Tibial artery (tissue), 4 donors: ENCODE results near the gene UMODL1.

ENCODE experiments used
- DNase-seq, 2 donors: peaks; one replicate each; pipeline ENCODE4 v3.0.0-alpha.2; 2019
- H3K27ac ChIP-seq, 2 donors: fragments of 200-600 bp; sonication (generic) in 1 of 2; 1 replicate in 1 of 2; 2 replicates in 1 of 2; pipeline ENCODE4 v1.5.1; 2018 to 2019; ENCODE audit warnings: mild to moderate bottlenecking in 1 of 2
- H3K27me3 ChIP-seq, 2 donors: fragments of 200-600 bp; sonication (generic) in 1 of 2; one replicate each; pipeline versions ENCODE4 v1.5.1 to v1.6.0; 2016 to 2019
- H3K36me3 ChIP-seq, 3 donors: fragments of 200-600 bp; sonication (generic) in 2 of 3; one replicate each; pipeline ENCODE4 v1.5.1; 2016 to 2019; ENCODE audit warnings: mild to moderate bottlenecking in 2 of 3
- H3K4me1 ChIP-seq, 4 donors: fragments of 200-600 bp; sonication (generic) in 2 of 4; 1 replicate in 3 of 4; 2 replicates in 1 of 4; pipeline ENCODE4 v1.5.1; 2016 to 2019
- H3K4me3 ChIP-seq, 2 donors: fragments of 200-600 bp; sonication (generic) in 1 of 2; 1 replicate in 1 of 2; 2 replicates in 1 of 2; pipeline ENCODE4 v1.5.1; 2018 to 2019; ENCODE audit warnings: mild to moderate bottlenecking in 2 of 2
- H3K9me3 ChIP-seq, 3 donors: fragments of 200-600 bp; sonication (generic) in 1 of 3; one replicate each; pipeline ENCODE4 v1.5.1; 2016 to 2019
- intact Hi-C: fragments of 100-400 bp; cut with DNase I; formaldehyde crosslinking; loops from one replicate; pipeline ENCODE4 v1.15.0; 2023; ENCODE audit warnings: low total_unique reads
- TF ChIP-seq, protein P1 (sequence below), 2 experiments: fragments of 200-600 bp in 1 of 2; fragments of 450-650 bp in 1 of 2; IDR thresholded peaks; one replicate each; pipeline ENCODE4 v1.5.1; 2017 to 2019; ENCODE audit warnings: antibody characterized with exemption in 2 of 2, mild to moderate bottlenecking in 1 of 2, moderate library complexity in 1 of 2

UMODL1 gene

DNA sequence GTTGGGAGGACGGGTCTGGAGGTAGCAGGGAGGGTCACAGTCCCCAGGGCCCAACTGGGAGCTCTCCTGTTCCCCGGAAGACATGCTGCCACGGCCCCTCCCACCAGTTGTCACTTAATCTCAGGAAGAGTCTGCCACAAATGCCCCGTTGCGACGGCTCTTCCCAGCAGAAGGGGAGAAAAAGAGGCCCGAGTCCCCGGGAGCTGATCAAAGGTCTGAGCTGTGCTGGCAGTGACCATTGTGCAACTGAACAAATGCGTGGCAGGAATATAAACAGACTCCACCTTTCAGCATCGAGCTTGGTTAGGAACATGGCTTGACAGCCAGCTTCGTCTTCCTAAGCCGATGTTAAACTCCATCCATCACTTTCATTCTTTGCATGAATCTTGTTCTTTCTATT, 33.2 kb upstream of the UMODL1 start:
- intact Hi-C loops: no loop called here
- Histone ChIP-seq H3K9me3 (peaks cover 0 to 5% (median 0%) of the 10 kb centered on the region in 3 donors), H3K27ac (no peak overlapping the region), H3K27me3 (no peaks in the 10 kb centered on the region), H3K36me3 (no peaks in the 10 kb centered on the region), H3K4me1 (peaks cover 0 to 19% (median 9%) of the 10 kb centered on the region in 4 donors), H3K4me3 (no peak overlapping the region)
- DNase-seq: no peak
- TF ChIP-seq, protein P1, sequence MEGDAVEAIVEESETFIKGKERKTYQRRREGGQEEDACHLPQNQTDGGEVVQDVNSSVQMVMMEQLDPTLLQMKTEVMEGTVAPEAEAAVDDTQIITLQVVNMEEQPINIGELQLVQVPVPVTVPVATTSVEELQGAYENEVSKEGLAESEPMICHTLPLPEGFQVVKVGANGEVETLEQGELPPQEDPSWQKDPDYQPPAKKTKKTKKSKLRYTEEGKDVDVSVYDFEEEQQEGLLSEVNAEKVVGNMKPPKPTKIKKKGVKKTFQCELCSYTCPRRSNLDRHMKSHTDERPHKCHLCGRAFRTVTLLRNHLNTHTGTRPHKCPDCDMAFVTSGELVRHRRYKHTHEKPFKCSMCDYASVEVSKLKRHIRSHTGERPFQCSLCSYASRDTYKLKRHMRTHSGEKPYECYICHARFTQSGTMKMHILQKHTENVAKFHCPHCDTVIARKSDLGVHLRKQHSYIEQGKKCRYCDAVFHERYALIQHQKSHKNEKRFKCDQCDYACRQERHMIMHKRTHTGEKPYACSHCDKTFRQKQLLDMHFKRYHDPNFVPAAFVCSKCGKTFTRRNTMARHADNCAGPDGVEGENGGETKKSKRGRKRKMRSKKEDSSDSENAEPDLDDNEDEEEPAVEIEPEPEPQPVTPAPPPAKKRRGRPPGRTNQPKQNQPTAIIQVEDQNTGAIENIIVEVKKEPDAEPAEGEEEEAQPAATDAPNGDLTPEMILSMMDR (IDR thresholded peaks at IDR 0.05): no peak

DNA sequence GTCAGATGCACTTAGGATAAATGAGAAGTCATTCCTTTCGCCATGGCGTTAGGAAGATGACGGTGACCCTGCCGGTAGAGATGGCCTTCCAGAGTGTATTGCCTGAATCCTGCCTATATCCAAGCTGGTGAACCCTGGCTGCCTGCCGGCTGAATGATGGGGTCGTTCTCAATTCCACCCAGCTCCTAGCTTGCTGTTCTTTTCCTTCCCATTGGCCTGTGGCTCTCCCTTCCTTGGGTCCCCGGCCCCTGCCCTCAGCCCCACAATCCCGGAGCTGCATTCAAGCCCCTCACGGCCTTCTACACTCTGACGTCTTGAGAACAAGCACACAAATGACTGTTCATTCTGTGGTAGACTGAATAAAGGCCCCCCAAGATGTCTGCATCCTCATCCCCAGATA, 32.7 kb upstream of the UMODL1 start:
- intact Hi-C loops: no loop called here
- H3K27me3 ChIP-seq: no peaks in the 10 kb centered on the region
- H3K36me3 ChIP-seq: no peaks in the 10 kb centered on the region
- peaks cover 0 to 5% (median 0%) of the 10 kb centered on the region in 3 donors for H3K9me3 ChIP-seq
- no peak overlapping the region for H3K4me3 ChIP-seq
- no peak overlapping the region for H3K27ac ChIP-seq
- H3K4me1 ChIP-seq: peaks cover 0 to 19% (median 9%) of the 10 kb centered on the region in 4 donors
- DNase-seq: no peak
- TF ChIP-seq, protein P1 (IDR thresholded peaks at IDR 0.05): no peak

DNA sequence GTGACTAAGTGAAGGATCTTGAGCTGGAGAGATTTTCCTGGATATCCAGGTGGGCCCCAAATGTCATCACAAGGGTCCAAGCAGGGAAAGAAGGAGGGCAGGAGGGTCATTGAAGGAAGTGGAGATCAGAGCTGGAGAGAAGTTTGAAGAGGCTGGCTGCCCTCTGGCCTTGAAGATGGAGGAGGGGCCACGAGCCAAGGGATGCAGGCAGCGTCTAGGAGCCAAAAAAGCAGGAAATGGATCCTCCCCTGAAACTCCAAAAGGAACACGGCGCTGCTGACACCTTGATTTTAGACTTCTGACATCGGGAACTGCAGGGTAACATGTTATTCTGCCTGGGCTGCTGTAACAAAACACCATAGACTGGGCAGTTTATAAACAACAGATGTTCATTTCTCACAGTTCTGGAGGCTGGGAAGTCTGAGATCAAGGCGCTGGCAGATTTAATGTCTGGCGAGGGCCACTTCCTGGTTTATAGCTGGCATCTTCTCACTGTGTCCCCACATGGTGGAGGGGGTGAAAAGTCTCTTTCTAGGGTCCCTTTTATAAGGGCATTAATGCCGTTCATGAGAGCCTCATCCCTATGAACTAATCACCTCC, 32.2 kb upstream of the UMODL1 start:
- Histone ChIP-seq H3K4me1 (peaks cover 0 to 19% (median 9%) of the 10 kb centered on the region in 4 donors), H3K36me3 (no peaks in the 10 kb centered on the region), H3K9me3 (peaks cover 0 to 5% (median 0%) of the 10 kb centered on the region in 3 donors), H3K27me3 (no peaks in the 10 kb centered on the region), H3K27ac (peak overlapping the region in 1 of 2 donors; percentile 28), H3K4me3 (no peak overlapping the region)
- no peak for DNase-seq
- TF ChIP-seq, protein P1 (IDR thresholded peaks at IDR 0.05): no peak
- intact Hi-C loops: no loop called here

DNA sequence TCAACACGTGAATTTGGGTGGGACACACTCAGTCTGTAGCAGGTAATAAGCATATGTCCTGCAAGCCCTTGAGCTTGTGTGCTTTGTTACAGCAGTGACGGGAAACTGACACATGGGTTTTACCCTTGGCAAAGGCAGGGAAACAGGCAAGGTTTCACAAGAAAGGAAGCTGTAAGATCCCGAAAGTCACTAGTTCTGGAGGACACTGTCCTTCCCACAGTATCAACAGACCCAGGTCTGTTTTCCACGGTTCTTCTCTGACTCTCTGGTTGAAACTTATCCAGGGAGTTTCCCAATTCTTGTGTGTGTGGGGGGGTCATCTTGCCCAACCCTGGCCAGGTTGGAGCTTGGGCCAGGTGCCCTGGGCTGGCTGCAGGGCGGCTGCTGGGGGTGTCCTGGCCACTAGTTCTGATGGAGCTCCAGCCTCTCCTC, 31.6 kb upstream of the UMODL1 start:
- peak overlapping the region; percentile 28 to 58 for H3K27ac ChIP-seq
- DNase-seq: peak in 1 of 2 donors; percentile 56
- H3K9me3 ChIP-seq: peaks cover 0 to 5% (median 0%) of the 10 kb centered on the region in 3 donors
- no peak overlapping the region for H3K4me3 ChIP-seq
- peaks cover 0 to 19% (median 9%) of the 10 kb centered on the region in 4 donors for H3K4me1 ChIP-seq
- H3K36me3 ChIP-seq: no peaks in the 10 kb centered on the region
- H3K27me3 ChIP-seq: no peaks in the 10 kb centered on the region
- TF ChIP-seq, protein P1 (IDR thresholded peaks at IDR 0.05): no peak
- intact Hi-C loops: no loop called here

DNA sequence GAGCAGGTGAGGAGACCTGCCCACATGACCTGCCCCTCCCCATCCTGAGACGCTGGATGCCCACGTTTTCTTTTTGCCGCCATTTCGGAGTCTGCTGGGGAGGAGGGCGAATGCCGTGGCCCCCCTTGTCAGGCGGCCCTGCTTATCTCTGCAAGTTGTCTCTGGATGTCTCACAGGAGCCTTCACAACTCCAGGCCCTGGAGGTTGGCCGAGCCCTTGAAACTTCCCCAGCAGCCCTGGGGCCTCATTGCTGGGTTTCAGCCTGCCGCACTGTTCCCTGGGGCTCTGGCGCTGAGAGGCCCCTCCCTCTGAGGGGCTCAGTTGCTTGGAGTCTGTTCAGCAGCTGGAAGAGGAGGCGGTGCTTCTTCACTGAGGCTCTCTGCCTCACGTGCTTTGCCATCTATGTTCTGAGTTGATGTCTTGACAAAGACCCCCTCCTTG, 31.2 kb upstream of the UMODL1 start:
- Histone ChIP-seq H3K4me3 (no peak overlapping the region), H3K4me1 (peaks cover 0 to 19% (median 9%) of the 10 kb centered on the region in 4 donors), H3K36me3 (no peaks in the 10 kb centered on the region), H3K9me3 (peaks cover 0 to 5% (median 0%) of the 10 kb centered on the region in 3 donors), H3K27ac (peak overlapping the region; percentile 28 to 58), H3K27me3 (no peaks in the 10 kb centered on the region)
- no peak for DNase-seq
- TF ChIP-seq, protein P1 (IDR thresholded peaks at IDR 0.05): no peak
- intact Hi-C loops: loop anchor here (10.0 kb wide), 1 partner anchor 65 kb away; no protein-coding TSS in a partner anchor
